ENCODE results near the gene CCDC50.

Gene CCDC50

DNA sequence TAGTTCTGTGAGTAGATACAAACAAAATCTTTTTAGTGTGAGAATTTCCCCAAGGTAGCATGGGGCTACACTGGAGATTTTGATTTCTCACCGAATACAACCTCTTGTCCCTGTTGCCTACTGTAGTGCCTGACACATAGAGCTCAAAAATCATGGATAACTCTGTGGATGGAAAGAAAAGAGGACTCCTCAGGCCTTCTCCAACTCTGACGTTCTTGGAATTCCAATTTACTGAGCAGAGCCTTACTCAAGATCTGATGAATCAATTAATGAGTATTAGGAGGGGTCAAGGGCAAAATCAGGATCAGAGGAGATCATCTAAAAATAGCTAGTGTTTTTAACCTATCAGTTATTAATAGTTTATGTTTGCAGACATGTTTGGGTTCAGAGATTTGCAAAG is 85.1 kb downstream of the CCDC50 start:
- H3K36me3 ChIP-seq (ENCODE audit: low read length), result no peaks in the 10 kb centered on the region
- no peaks in the 10 kb centered on the region for H3K79me2 ChIP-seq (ENCODE audit: insufficient read depth, low read length)
- no peaks in the 10 kb centered on the region for H3K9me2 ChIP-seq (replicated peaks; ENCODE audit: insufficient read depth, low read length)
- no peaks in the 10 kb centered on the region for H3K27me3 ChIP-seq (ENCODE audit: low read length)
- H3K4me2 ChIP-seq (ENCODE audit: low read depth, low read length, poor library complexity, severe bottlenecking), result no peak overlapping the region
- no peaks in the 10 kb centered on the region for H3F3A ChIP-seq (ENCODE audit: insufficient read depth)
- H2AFZ ChIP-seq (ENCODE audit: low read depth, low read length, severe bottlenecking), result no peak overlapping the region
- peaks cover 8% of the 10 kb centered on the region; the same call in 1 of the 2 replicates for H3K9me3 ChIP-seq (ENCODE audit: insufficient read depth, low read length)
- no peak overlapping the region for H3K4me3 ChIP-seq (ENCODE audit: insufficient read depth, low read length, poor library complexity, severe bottlenecking)
- H3K27ac ChIP-seq (ENCODE audit: low read depth, low read length), result no peak overlapping the region
- H3K9ac ChIP-seq (ENCODE audit: low read length), result no peak overlapping the region
- TF ChIP-seq EZH2phosphoT487 (conservative IDR thresholded peaks at IDR 0.05; ENCODE audit: low read length), result no peak
- TF ChIP-seq CTCF (IDR thresholded peaks at IDR 0.05; ENCODE audit: insufficient read depth, low read length, poor library complexity, severe bottlenecking), result no peak
- no peaks in the 10 kb centered on the region for H4K20me1 ChIP-seq (ENCODE audit: low read depth, low read length)

GRCh38 chr3:191414732-191415131 is 85.5 kb downstream of the CCDC50 start:
- no peak overlapping the region for H3K4me2 ChIP-seq (ENCODE audit: low read depth, low read length, poor library complexity, severe bottlenecking)
- no peaks in the 10 kb centered on the region for H4K20me1 ChIP-seq (ENCODE audit: low read depth, low read length)
- TF ChIP-seq CTCF (IDR thresholded peaks at IDR 0.05; ENCODE audit: insufficient read depth, low read length, poor library complexity, severe bottlenecking), result no peak
- TF ChIP-seq EZH2phosphoT487 (conservative IDR thresholded peaks at IDR 0.05; ENCODE audit: low read length), result no peak
- H3K9me2 ChIP-seq (replicated peaks; ENCODE audit: insufficient read depth, low read length), result no peaks in the 10 kb centered on the region
- H3K9ac ChIP-seq (ENCODE audit: low read length), result no peak overlapping the region
- H3K27ac ChIP-seq (ENCODE audit: low read depth, low read length), result no peak overlapping the region
- H3K4me3 ChIP-seq (ENCODE audit: insufficient read depth, low read length, poor library complexity, severe bottlenecking), result no peak overlapping the region
- H3K36me3 ChIP-seq (ENCODE audit: low read length), result no peaks in the 10 kb centered on the region
- H3K27me3 ChIP-seq (ENCODE audit: low read length), result no peaks in the 10 kb centered on the region
- H3F3A ChIP-seq (ENCODE audit: insufficient read depth), result no peaks in the 10 kb centered on the region
- H2AFZ ChIP-seq (ENCODE audit: low read depth, low read length, severe bottlenecking), result no peak overlapping the region
- H3K9me3 ChIP-seq (ENCODE audit: insufficient read depth, low read length), result peaks cover 6% of the 10 kb centered on the region; the same call in 1 of the 2 replicates
- H3K79me2 ChIP-seq (ENCODE audit: insufficient read depth, low read length), result no peaks in the 10 kb centered on the region

DNA sequence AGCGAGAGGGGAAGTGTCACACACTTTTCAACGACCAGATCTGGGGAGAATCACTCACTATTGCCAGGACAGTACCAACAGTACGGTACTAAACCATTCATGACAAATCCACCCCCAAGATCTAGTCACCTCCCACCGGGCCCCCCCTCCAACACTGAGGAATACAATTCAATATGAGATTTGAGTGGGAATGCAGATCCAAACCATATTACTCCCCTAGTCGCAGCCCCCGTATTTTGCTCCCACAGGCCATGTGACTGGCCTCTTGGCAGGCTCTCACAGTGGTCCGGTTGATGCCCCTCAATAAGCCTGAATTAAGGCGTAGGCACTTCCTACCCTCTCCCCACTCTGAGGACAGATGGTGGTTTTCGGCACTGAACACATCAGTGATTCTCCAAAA is 86.4 kb downstream of the CCDC50 start:
- H3K27me3 ChIP-seq (ENCODE audit: low read length), result no peaks in the 10 kb centered on the region
- no peaks in the 10 kb centered on the region for H3F3A ChIP-seq (ENCODE audit: insufficient read depth)
- TF ChIP-seq EZH2phosphoT487 (conservative IDR thresholded peaks at IDR 0.05; ENCODE audit: low read length) (no peak), CTCF (IDR thresholded peaks at IDR 0.05; ENCODE audit: insufficient read depth, low read length, poor library complexity, severe bottlenecking) (no peak)
- no peaks in the 10 kb centered on the region for H3K36me3 ChIP-seq (ENCODE audit: low read length)
- H3K27ac ChIP-seq (ENCODE audit: low read depth, low read length), result no peak overlapping the region
- no peak overlapping the region for H3K9ac ChIP-seq (ENCODE audit: low read length)
- H3K9me2 ChIP-seq (replicated peaks; ENCODE audit: insufficient read depth, low read length), result no peaks in the 10 kb centered on the region
- H3K79me2 ChIP-seq (ENCODE audit: insufficient read depth, low read length), result no peaks in the 10 kb centered on the region
- H3K4me2 ChIP-seq (ENCODE audit: low read depth, low read length, poor library complexity, severe bottlenecking), result no peak overlapping the region
- no peaks in the 10 kb centered on the region for H4K20me1 ChIP-seq (ENCODE audit: low read depth, low read length)
- 0 out of 2 replicates have a peak, but pooled peaks cover 4% of the 10 kb centered on the region for H3K9me3 ChIP-seq (ENCODE audit: insufficient read depth, low read length)
- no peak overlapping the region for H3K4me3 ChIP-seq (ENCODE audit: insufficient read depth, low read length, poor library complexity, severe bottlenecking)
- H2AFZ ChIP-seq (ENCODE audit: low read depth, low read length, severe bottlenecking), result peak overlapping the region; percentile 64

DNA sequence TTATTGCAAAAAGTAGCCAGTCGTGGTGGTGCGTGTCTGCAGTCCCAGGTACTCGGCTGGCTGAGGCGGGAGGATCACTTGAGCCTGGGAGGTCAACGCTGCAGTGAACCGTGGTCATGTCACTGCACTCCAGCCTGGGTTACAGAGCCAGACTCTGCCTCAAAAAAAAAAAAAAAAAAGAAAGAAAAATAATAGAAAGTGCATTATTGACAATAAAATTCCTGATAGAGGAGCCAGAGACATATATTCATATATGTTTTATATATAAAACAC is 88.2 kb downstream of the CCDC50 start:
- Histone ChIP-seq H3K27me3 (ENCODE audit: low read length) (no peaks in the 10 kb centered on the region), H2AFZ (ENCODE audit: low read depth, low read length, severe bottlenecking) (no peak overlapping the region), H4K20me1 (ENCODE audit: low read depth, low read length) (no peaks in the 10 kb centered on the region), H3K4me2 (ENCODE audit: low read depth, low read length, poor library complexity, severe bottlenecking) (no peak overlapping the region), H3K79me2 (ENCODE audit: insufficient read depth, low read length) (no peaks in the 10 kb centered on the region), H3K9ac (ENCODE audit: low read length) (no peak overlapping the region), H3F3A (ENCODE audit: insufficient read depth) (no peaks in the 10 kb centered on the region), H3K9me3 (ENCODE audit: insufficient read depth, low read length) (no peaks in the 10 kb centered on the region), H3K4me3 (ENCODE audit: insufficient read depth, low read length, poor library complexity, severe bottlenecking) (no peak overlapping the region), H3K27ac (ENCODE audit: low read depth, low read length) (no peak overlapping the region), H3K36me3 (ENCODE audit: low read length) (no peaks in the 10 kb centered on the region), H3K9me2 (replicated peaks; ENCODE audit: insufficient read depth, low read length) (no peaks in the 10 kb centered on the region)
- TF ChIP-seq CTCF (IDR thresholded peaks at IDR 0.05; ENCODE audit: insufficient read depth, low read length, poor library complexity, severe bottlenecking) (no peak), EZH2phosphoT487 (conservative IDR thresholded peaks at IDR 0.05; ENCODE audit: low read length) (no peak)

All from SU-DHL-6 (cell line).